ENCODE measurements around the gene MPL.

- TF ChIP-seq ZNF214 (tag by site-specific recombination; IDR thresholded peaks at IDR 0.05; ENCODE audit: borderline replicate concordance) (no peak), CTCF (tag by site-specific recombination; IDR thresholded peaks at IDR 0.05) (no peak), ZNF777 (tag by site-specific recombination; IDR thresholded peaks at IDR 0.05; ENCODE audit: borderline replicate concordance) (no peak), ZNF701 (tag by site-specific recombination; IDR thresholded peaks at IDR 0.05) (no peak), SP2 (tag by site-specific recombination; IDR thresholded peaks at IDR 0.05) (no peak), ZNF274 (IDR thresholded peaks at IDR 0.05; ENCODE audit: low read length) (no peak), ZNF274 (tag by site-specific recombination; IDR thresholded peaks at IDR 0.05; ENCODE audit: borderline replicate concordance) (no peak), ZNF664 (tag by site-specific recombination; IDR thresholded peaks at IDR 0.05) (no peak), PRDM2 (tag by site-specific recombination; IDR thresholded peaks at IDR 0.05; ENCODE audit: borderline replicate concordance) (no peak), ZXDB (tag by site-specific recombination; IDR thresholded peaks at IDR 0.05) (no peak), ZNF426 (tag by site-specific recombination; IDR thresholded peaks at IDR 0.05) (no peak), GLIS1 (tag by site-specific recombination; IDR thresholded peaks at IDR 0.05) (no peak)
These were observed 19.6 kb downstream of the MPL start for GRCh38 chr1:43357251-43357650.

Measured in HEK293 (cell line).